HG03457 (cell line): ENCODE measurements around the gene SLC44A1.

ENCODE experiments used
- ATAC-seq: cut with Tn5 transposase; IDR thresholded peaks from one replicate; pipeline ENCODE4 v1.9.1; 2021; ENCODE audit warnings: moderate number of reproducible peaks; ENCODE audit not compliant: unreplicated experiment

The SLC44A1 gene

GRCh38 chr9:105269593-105269992, 25.1 kb downstream of the SLC44A1 start:
- ATAC-seq, result no peak

GRCh38 chr9:105270711-105271110, 26.3 kb downstream of the SLC44A1 start:
- ATAC-seq, result no peak

GRCh38 chr9:105273731-105274130, 29.3 kb downstream of the SLC44A1 start:
- no peak for ATAC-seq

GRCh38 chr9:105275111-105275510, 30.7 kb downstream of the SLC44A1 start:
- ATAC-seq, result no peak

- no peak for ATAC-seq
These were observed 31.5 kb downstream of the SLC44A1 start for GRCh38 chr9:105275938-105276337.

- no peak for ATAC-seq
These were observed 34.3 kb downstream of the SLC44A1 start for GRCh38 chr9:105278751-105279150.

GRCh38 chr9:105280691-105281090, 36.2 kb downstream of the SLC44A1 start:
- no peak for ATAC-seq

- ATAC-seq, result no peak
These were observed 36.8 kb downstream of the SLC44A1 start for GRCh38 chr9:105281272-105281671.

- no peak for ATAC-seq
These were observed 37.5 kb downstream of the SLC44A1 start for GRCh38 chr9:105281926-105282325.

GRCh38 chr9:105282870-105283621, 38.6 kb downstream of the SLC44A1 start:
- ATAC-seq, result no peak

GRCh38 chr9:105283795-105284194, 39.3 kb downstream of the SLC44A1 start:
- ATAC-seq, result no peak

GRCh38 chr9:105284463-105284862, 40.0 kb downstream of the SLC44A1 start:
- ATAC-seq, result no peak

- ATAC-seq, result no peak
These were observed 41.6 kb downstream of the SLC44A1 start for GRCh38 chr9:105286098-105286497.

GRCh38 chr9:105289305-105289704, 44.9 kb downstream of the SLC44A1 start:
- no peak for ATAC-seq

- no peak for ATAC-seq
These were observed 46.0 kb downstream of the SLC44A1 start for GRCh38 chr9:105290418-105290817.

- ATAC-seq, result no peak
These were observed 46.5 kb downstream of the SLC44A1 start for GRCh38 chr9:105290954-105291353.

- ATAC-seq, result no peak
These were observed 47.0 kb downstream of the SLC44A1 start for GRCh38 chr9:105291422-105291859.

GRCh38 chr9:105291938-105292337, 47.5 kb downstream of the SLC44A1 start:
- no peak for ATAC-seq

- ATAC-seq, result no peak
These were observed 49.0 kb downstream of the SLC44A1 start for GRCh38 chr9:105293408-105293807.

GRCh38 chr9:105295201-105295550, 50.7 kb downstream of the SLC44A1 start:
- no peak for ATAC-seq

GRCh38 chr9:105295986-105296385, 51.5 kb downstream of the SLC44A1 start:
- ATAC-seq, result no peak

- no peak for ATAC-seq
These were observed 52.0 kb downstream of the SLC44A1 start for GRCh38 chr9:105296445-105296844.

- no peak for ATAC-seq
These were observed 52.4 kb downstream of the SLC44A1 start for GRCh38 chr9:105296877-105297287.
